SH-SY5Y (cell line): Measurements from ENCODE around the gene KRT86.

Source experiments
- GATA2 ChIP-seq: IDR thresholded peaks from 2 replicates; pipeline ENCODE4 v1.6.1; 2011; ENCODE audit warnings: mild to moderate bottlenecking, low read depth, low read length
- GATA3 ChIP-seq: IDR thresholded peaks from 2 replicates; pipeline ENCODE4 v1.6.1; 2011; ENCODE audit warnings: low read depth, mild to moderate bottlenecking, low read length, moderate library complexity

KRT86 gene

DNA sequence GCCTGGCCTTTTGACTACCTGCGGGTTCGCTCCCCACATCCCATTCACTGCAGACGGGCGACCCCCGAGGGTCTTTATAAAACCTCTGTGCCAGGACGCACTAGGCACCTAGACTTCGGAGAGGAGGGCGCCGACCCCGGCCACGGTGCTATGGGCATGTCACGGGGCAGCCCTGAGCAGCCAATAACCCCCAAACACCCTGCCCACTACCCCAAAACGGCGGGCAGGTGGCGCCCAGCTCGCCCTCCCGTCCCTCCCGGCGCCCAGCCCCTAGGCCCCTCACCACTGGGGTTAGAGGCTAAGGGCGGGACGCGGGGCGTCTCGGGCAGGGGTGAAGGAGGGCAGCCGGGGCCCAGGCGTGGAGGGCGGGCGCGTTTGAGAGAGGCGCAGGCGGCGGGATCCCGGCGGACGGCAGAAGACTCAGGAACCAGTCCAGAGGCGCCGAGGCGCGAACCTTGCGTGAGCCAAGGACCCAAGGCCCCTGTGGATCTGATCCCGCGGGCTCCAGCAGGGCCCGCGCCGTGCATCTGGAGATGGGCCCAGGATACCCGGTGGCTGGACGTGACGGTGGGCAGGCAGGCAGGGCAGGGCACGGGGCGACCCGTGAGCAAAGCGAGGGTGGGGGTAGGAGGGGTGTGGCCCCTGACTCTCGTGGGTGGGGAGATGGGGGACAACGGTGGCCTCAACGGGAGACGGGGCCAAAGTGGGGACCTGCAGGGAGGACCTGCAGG, 81.8 kb downstream of the KRT86 start:
- TF ChIP-seq GATA3 = no peak
- TF ChIP-seq GATA2 = no peak

- TF ChIP-seq GATA3 (no peak), GATA2 (no peak)
Measured at GRCh38 chr12:52356762-52357580, 82.5 kb downstream of the KRT86 start.
